BJ (cell line): ENCODE data around the gene IL1RAPL1. TPM values are rescaled to one million over a fixed set of nuclear protein-coding genes. Genes with fewer than 3 reads are reported as not detected.

ENCODE experiments used
- CTCF ChIA-PET: fragments of 350-600 bp; formaldehyde crosslinking; extraction: SDS; loops from one replicate; lab custom pipeline; 2021; ENCODE audit warnings: antibody characterized with exemption, inconsistent platforms; lab: Yijun Ruan, JAX
- POLR2A ChIA-PET: fragments of 300-600 bp; sonication (Branson Sonifier 250); formaldehyde crosslinking; extraction: SDS; loops from one replicate; lab custom pipeline; 2021; ENCODE audit warnings: antibody characterized with exemption; lab: Charles Lee
- DNase-seq: peaks from one replicate; pipeline ENCODE4 v3.0.0-alpha.2; 2011; ENCODE audit warnings: low read depth
- H3K27me3 ChIP-seq: 2 replicates; pipeline ENCODE4 v1.6.0; 2011; ENCODE audit warnings: low read length; ENCODE audit not compliant: control insufficient read depth, insufficient read depth
- H3K36me3 ChIP-seq: 2 replicates; pipeline ENCODE4 v1.5.1; 2011; ENCODE audit warnings: low read length; ENCODE audit not compliant: control insufficient read depth, insufficient read depth
- H3K4me3 ChIP-seq: 2 replicates; pipeline ENCODE4 v1.5.1; 2011; ENCODE audit warnings: low read depth, mild to moderate bottlenecking, control low read depth, low read length
- polyA plus RNA-seq: library from polyadenylated mRNA; depleted of rRNA; stranded (reverse); fragments of >200 nt; gene quantifications from 2 replicates; pipeline ENCODE4 v1.2.3, GENCODE V29; 2011
- TF ChIP-seq, protein P1 (sequence below): IDR thresholded peaks from 2 replicates; pipeline ENCODE4 v1.5.1; 2011; ENCODE audit warnings: low read depth, mild to moderate bottlenecking, control low read depth, inconsistent platforms, low read length, moderate library complexity; ENCODE audit not compliant: insufficient read depth

IL1RAPL1 gene
- polyA plus RNA-seq, 1 experiment = 0.02 TPM

DNA sequence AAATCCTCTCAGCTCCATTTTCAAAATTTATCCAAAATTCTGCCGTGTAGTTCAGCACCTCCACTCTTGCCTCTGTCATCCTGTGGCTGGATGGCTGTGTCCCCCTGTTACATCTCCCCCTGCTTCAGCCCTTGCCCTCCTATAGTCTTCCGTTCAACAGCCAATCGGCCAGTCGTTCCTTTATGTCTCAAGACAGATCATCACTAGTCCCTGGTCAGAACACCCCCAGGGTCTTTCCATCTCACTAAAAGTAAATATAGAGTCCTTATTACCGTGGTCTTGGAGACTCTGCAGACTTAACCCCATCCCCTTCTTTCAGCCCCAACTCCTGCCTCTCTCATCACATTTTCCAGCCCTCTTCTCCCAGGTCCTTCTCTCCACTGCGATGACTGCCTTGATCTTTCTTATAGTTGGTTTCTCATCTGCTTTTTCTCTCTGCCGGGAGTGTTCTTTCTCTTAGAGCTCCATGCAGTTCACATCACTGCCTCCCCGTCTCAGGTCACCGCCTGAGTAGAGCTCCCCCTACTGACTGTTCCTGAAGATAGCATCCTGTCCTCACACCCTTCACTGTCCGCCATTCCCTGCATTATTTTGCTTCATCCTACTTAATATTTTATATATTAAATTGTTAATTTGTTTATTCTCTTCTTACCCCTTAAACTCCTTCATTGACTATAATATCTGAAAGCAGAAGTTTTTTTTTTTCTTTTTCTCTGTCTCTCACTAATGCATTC is 891.3 kb downstream of the IL1RAPL1 start:
- POLR2A ChIA-PET = no interaction called here
- no peak overlapping the region for H3K4me3 ChIP-seq
- H3K36me3 ChIP-seq = no peaks in the 10 kb centered on the region
- CTCF ChIA-PET = interaction anchor here (0.6 to 1.8 kb wide), 9 partner anchors 9 to 267 kb away, joined by 3 to 9 read pairs (median 3); no protein-coding TSS in a partner anchor
- TF ChIP-seq, protein P1, sequence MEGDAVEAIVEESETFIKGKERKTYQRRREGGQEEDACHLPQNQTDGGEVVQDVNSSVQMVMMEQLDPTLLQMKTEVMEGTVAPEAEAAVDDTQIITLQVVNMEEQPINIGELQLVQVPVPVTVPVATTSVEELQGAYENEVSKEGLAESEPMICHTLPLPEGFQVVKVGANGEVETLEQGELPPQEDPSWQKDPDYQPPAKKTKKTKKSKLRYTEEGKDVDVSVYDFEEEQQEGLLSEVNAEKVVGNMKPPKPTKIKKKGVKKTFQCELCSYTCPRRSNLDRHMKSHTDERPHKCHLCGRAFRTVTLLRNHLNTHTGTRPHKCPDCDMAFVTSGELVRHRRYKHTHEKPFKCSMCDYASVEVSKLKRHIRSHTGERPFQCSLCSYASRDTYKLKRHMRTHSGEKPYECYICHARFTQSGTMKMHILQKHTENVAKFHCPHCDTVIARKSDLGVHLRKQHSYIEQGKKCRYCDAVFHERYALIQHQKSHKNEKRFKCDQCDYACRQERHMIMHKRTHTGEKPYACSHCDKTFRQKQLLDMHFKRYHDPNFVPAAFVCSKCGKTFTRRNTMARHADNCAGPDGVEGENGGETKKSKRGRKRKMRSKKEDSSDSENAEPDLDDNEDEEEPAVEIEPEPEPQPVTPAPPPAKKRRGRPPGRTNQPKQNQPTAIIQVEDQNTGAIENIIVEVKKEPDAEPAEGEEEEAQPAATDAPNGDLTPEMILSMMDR = peak; percentile 65
- no peak for DNase-seq
- H3K27me3 ChIP-seq = no peaks in the 10 kb centered on the region

DNA sequence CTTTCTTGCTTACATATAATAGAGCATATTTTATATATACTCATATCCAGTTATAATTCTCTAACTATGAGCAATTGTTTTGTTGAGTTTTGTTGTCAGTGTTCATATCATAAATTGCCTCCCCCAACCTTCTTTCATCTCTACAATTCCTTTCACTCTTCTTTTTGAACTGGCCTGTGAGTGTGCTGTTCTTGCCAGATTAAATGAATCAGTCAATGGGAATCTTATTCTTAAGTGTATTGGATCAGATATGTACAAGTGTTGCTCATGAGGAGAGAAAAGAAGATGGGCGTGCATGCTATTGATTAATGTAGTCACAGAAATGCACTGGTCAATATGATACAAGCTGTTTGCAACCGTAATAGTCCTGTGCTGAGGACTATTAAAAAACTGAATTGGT is 900.0 kb downstream of the IL1RAPL1 start:
- CTCF ChIA-PET = interaction anchor here (2.2 kb wide), 1 partner anchor 9 kb away, joined by 9 read pairs; no protein-coding TSS in a partner anchor
- Histone ChIP-seq H3K27me3 (no peaks in the 10 kb centered on the region), H3K36me3 (no peaks in the 10 kb centered on the region), H3K4me3 (no peak overlapping the region)
- DNase-seq = no peak
- POLR2A ChIA-PET = no interaction called here
- TF ChIP-seq, protein P1 = no peak

DNA sequence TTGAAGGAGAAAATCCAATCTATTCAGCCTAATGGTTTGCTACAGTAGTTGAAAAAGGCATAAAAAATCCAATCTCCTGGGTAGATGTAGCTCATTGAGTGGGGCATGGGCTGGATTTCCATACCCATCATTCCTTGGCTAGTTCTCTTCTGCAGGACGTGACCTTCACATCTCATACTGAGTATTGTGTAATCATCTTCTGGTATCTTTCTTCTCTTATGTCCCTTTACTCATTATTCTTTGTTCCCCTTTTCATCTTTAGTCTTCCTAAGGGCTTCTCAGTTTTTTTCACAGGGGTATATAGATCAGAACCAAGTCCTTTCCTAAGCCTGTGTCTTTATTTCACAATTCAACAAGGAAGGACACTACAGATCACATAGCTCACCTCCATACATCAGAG is 900.5 kb downstream of the IL1RAPL1 start:
- ChIA-PET POLR2A (no interaction called here), CTCF (interaction anchor here (2.2 kb wide), 1 partner anchor 9 kb away, joined by 9 read pairs; no protein-coding TSS in a partner anchor)
- H3K36me3 ChIP-seq = no peaks in the 10 kb centered on the region
- TF ChIP-seq, protein P1 = no peak
- H3K27me3 ChIP-seq = no peaks in the 10 kb centered on the region
- DNase-seq = no peak
- no peak overlapping the region for H3K4me3 ChIP-seq

DNA sequence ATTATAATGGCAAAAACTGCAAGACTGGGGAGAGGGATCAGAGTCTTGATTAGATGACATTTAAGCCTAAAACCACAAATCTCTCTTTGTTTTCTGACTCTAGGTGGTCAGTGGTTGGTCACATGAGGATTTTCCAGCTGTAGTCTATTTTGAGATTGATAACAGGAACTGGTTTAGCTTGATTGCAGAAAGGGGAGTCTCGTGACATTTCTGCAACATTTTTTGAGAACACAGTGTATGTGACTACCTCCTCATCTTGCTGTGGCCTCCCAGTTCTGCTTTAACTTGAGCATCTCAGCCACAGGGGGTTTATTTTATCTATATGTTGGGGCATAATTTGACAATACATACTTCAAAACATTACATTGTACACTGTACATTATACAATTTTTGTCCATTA is 901.7 kb downstream of the IL1RAPL1 start:
- DNase-seq = no peak
- ChIA-PET CTCF (no interaction called here), POLR2A (no interaction called here)
- Histone ChIP-seq H3K4me3 (no peak overlapping the region), H3K36me3 (no peaks in the 10 kb centered on the region), H3K27me3 (no peaks in the 10 kb centered on the region)
- TF ChIP-seq, protein P1 = no peak

DNA sequence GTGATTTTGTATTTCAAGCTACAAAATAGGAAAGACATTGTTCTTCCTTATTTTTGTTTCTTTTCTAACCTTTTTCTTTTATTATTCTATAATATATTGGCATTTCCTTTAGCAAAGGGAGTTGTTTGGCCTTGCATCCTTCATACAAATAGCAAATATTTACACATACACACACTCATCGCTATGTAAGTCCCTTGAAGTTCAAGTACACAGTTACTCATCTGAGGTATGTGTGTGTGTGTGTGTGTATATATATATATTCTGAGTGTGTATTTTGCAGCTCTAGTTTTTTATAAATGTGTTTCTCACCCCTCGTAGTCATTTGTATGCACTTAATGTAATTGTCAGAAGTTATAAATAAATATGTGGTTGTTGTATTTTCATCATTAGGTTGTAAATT is 903.4 kb downstream of the IL1RAPL1 start:
- H3K4me3 ChIP-seq = no peak overlapping the region
- ChIA-PET CTCF (interaction anchor here (1.2 kb wide), 1 partner anchor 12 kb away, joined by 3 read pairs; no protein-coding TSS in a partner anchor), POLR2A (no interaction called here)
- TF ChIP-seq, protein P1 = no peak
- no peaks in the 10 kb centered on the region for H3K36me3 ChIP-seq
- DNase-seq = no peak
- no peaks in the 10 kb centered on the region for H3K27me3 ChIP-seq
